Measurements from ENCODE around the gene FIZ1. TPM values are rescaled to one million over a fixed set of nuclear protein-coding genes. Genes with fewer than 3 reads are reported as not detected.

FIZ1 gene
- total RNA-seq, 4 donors from 2014 or later, result 4.8 to 11.7 (median 7.9) TPM

DNA sequence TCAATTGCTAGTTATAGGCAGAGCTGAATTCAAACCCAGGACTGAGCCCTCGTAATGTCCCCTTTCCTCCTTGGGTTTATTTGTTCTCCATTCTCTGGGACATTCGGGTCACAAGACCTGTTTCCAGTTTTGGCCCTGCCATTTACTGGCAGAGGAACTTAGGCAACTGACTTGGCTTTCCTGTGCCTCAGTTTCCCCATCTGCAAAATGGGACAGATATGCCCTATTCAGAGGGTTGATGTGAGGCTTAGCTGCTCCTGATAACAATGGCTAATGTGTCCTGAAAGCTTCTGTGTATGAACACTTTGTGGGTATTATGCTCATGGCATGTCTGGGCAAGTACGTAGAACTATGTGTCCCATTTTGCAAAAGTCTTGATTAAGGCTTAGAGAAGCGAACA is 1.8 kb upstream of the FIZ1 start:
- H3K27ac ChIP-seq, result peak overlapping the region; percentile 88 to 99 (median 95)
- H3K36me3 ChIP-seq, result peaks cover 0 to 30% (median 0%) of the 10 kb centered on the region in 3 donors
- H3K9me3 ChIP-seq, result no peaks in the 10 kb centered on the region
- H3K4me1 ChIP-seq, result peaks cover 0 to 42% (median 8%) of the 10 kb centered on the region in 4 donors
- no peaks in the 10 kb centered on the region for H3K27me3 ChIP-seq
- TF ChIP-seq, protein P1, sequence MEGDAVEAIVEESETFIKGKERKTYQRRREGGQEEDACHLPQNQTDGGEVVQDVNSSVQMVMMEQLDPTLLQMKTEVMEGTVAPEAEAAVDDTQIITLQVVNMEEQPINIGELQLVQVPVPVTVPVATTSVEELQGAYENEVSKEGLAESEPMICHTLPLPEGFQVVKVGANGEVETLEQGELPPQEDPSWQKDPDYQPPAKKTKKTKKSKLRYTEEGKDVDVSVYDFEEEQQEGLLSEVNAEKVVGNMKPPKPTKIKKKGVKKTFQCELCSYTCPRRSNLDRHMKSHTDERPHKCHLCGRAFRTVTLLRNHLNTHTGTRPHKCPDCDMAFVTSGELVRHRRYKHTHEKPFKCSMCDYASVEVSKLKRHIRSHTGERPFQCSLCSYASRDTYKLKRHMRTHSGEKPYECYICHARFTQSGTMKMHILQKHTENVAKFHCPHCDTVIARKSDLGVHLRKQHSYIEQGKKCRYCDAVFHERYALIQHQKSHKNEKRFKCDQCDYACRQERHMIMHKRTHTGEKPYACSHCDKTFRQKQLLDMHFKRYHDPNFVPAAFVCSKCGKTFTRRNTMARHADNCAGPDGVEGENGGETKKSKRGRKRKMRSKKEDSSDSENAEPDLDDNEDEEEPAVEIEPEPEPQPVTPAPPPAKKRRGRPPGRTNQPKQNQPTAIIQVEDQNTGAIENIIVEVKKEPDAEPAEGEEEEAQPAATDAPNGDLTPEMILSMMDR (IDR thresholded peaks at IDR 0.05), result no peak
- no peak for TF ChIP-seq POLR2A (IDR thresholded peaks at IDR 0.05)
- no peak for TF ChIP-seq EP300 (IDR thresholded peaks at IDR 0.05)
- DNase-seq (ENCODE audit: low spot score in 2 of 2), result no peak
- 73 to 75% methylated on average over 4 of the region's 4 CpGs for WGBS, 2 donors
- peak overlapping the region; percentile 50 to 86 (median 76) for H3K4me3 ChIP-seq

DNA sequence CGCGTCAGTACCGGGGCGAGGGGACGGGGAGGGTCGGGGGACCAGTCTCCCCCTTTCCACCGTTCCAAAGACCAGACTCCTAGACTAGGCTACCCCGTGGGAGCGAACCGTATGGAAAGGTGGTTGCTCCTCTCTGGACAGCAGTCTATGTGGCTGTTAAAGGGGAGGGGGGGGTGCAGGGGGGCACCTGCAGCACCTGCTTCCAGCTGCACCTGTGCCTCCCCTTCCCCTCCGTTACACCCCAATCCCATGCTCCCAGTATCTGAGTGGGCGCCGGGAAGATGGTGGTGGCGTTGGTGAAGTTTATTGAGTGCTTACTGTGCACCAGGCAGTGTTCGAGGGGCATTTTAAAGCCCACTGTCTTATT is 1.3 kb upstream of the FIZ1 start:
- Histone ChIP-seq H3K4me1 (peaks cover 0 to 40% (median 7%) of the 10 kb centered on the region in 4 donors), H3K27me3 (no peaks in the 10 kb centered on the region), H3K9me3 (no peaks in the 10 kb centered on the region), H3K4me3 (peak overlapping the region; percentile 50 to 86 (median 76)), H3K36me3 (peaks cover 0 to 35% (median 0%) of the 10 kb centered on the region in 3 donors), H3K27ac (peak overlapping the region; percentile 88 to 99 (median 95))
- 8 to 12% methylated on average over 7 to 9 of the region's 15 CpGs for WGBS, 2 donors
- no peak for DNase-seq (ENCODE audit: low spot score in 2 of 2)
- TF ChIP-seq EP300 (IDR thresholded peaks at IDR 0.05) (no peak), POLR2A (IDR thresholded peaks at IDR 0.05) (no peak)
- TF ChIP-seq, protein P1 (IDR thresholded peaks at IDR 0.05), result no peak

DNA sequence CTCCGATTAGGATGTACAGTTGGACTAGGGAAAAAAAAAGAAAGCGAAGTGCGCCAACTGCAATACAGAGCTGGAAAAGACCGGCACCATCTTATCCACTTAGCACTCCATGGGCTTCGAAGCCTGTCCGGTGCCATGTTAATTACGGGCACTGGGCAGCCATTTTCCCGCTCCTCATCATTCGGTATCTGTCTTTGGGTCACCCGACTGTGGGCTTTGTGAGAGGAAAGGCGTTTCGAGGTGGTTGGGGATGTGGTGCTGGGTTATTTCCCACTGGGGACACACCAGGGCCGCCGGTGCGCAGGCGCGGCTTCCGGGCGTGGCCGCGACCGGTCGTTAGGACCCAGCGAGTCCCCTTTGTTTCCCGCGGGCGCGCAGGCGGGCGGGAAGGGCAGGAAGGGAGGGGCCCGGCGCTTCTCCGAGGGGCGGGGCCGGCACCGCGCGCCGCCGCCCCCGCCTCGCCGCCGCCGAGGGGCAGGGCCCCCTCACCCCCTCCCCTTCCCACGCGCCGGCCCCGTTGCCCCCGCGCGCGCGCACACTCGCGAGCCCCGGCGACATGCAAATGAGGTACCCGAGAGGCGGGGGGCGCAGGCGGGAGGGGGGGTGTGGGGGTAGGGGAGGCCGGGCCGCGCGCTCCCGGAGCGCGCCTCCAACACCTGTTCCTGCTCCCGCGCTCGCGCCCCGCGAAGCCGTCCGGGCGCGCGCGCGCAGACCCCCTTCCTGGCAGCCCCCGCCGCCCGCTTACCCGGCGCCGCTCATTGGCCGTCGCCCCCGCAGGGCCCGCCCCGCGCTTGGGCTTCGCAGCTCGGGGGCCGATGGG is 735 bp upstream of the FIZ1 start, which contains the start of gene ZNF524:
TSS of gene ZNF524 (plus strand) at position 447 of the 820 bp plus-strand sequence. CDS start 1,825 bp downstream, outside the sequence.
- H3K27me3 ChIP-seq, result no peaks in the 10 kb centered on the region
- H3K9me3 ChIP-seq, result no peaks in the 10 kb centered on the region
- H3K27ac ChIP-seq, result peak within 1 kb of the TSS; percentile 88 to 99 (median 95)
- H3K36me3 ChIP-seq, result peaks cover 0 to 40% (median 0%) of the 10 kb centered on the region in 3 donors
- peak within 1 kb of the TSS; percentile 50 to 86 (median 76) for H3K4me3 ChIP-seq
- WGBS, 2 donors, result 0% methylated on average over 9 to 29 of the region's 97 CpGs
- DNase-seq (ENCODE audit: low spot score in 2 of 2), result peak; percentile 64 to 81
- peaks cover 0 to 40% (median 7%) of the 10 kb centered on the region in 4 donors for H3K4me1 ChIP-seq
- TF ChIP-seq EP300 (IDR thresholded peaks at IDR 0.05), result peak in 1 of 2 donors; percentile 61
- TF ChIP-seq, protein P1 (IDR thresholded peaks at IDR 0.05), result peak in 2 of 5 experiments; percentile 18 to 54
- TF ChIP-seq POLR2A (IDR thresholded peaks at IDR 0.05), result no peak

DNA sequence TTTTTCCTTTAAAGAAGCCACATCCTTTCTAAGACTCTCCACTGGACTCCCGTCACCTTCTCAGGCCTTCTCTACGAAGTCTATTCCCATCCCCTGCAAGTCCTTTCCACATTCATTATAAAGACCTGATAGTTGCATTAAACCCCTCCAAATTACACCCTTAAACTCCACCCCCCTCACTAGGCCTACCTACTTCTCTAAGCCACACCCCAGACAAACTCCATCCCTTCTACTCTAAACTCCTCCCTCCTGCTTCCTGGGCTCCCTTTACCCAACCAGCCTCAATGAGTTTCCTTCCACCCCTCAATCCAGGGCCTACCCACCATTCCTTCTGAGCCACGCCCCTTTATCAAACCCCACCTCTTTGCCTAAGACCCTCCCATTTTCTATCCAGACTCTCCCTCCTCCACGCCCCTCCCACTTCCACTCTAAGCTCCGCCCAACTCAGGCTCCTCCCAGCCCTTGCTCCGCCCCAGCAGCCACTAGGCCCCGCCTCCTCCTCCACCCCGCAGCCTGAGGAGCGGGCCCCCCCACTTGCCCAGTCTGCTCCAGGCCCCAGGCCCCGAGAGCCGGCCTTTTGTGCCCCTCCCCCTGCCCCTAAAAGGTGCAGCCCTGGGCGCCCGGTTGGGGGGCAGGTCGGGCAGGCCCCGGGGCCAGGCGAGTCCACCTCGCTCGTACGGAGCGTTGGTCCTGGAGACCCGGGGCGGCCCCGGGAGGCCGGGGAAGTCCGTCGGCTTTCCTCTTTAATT is 424 bp downstream of the FIZ1 start:
- peak; percentile 90 to 96 for DNase-seq (ENCODE audit: low spot score in 2 of 2)

More for the DNA sequence above, 424 bp downstream of the FIZ1 start:
- WGBS, 2 donors, result 5 to 6% methylated on average over 26 of the region's 26 CpGs
- Histone ChIP-seq H3K4me1 (peaks cover 0 to 29% (median 4%) of the 10 kb centered on the region in 4 donors), H3K27ac (peak overlapping the region; percentile 88 to 99 (median 95)), H3K36me3 (peaks cover 0 to 49% (median 0%) of the 10 kb centered on the region in 3 donors), H3K9me3 (no peaks in the 10 kb centered on the region), H3K27me3 (no peaks in the 10 kb centered on the region), H3K4me3 (peak overlapping the region; percentile 50 to 86 (median 76))
- TF ChIP-seq, protein P1 (IDR thresholded peaks at IDR 0.05), result peak in 1 of 5 experiments; percentile 33
- TF ChIP-seq EP300 (IDR thresholded peaks at IDR 0.05), result no peak
